Caki2 (cell line): ENCODE measurements around the gene NTM. TPM values are rescaled to one million over a fixed set of nuclear protein-coding genes. Genes with fewer than 3 reads are reported as not detected.
A peak's percentile ranks its signal among the peaks of the same experiment; 100 is the strongest.

Experiments used
- DNase-seq: peaks from one replicate; pipeline ENCODE4 v3.0.0-alpha.2; 2015; ENCODE audit warnings: low read depth
- in situ Hi-C: cut with HindIII; loops from 2 replicates; pipeline ENCODE4 v1.10.0; 2016; ENCODE audit warnings: low sequenced_read_pairs, low pct_unique_long_range_greater_than_20kb, mixed read lengths
- total RNA-seq: library from RNA; depleted of rRNA; stranded (reverse); fragments of >200 nt; shearing (Covaris generic); gene quantifications from 2 replicates; pipeline ENCODE4 v1.2.3, GENCODE V29; 2014; ENCODE audit warnings: low replicate concordance

Gene NTM
- total RNA-seq, 1 experiment from 2014 or later = not detected

DNA sequence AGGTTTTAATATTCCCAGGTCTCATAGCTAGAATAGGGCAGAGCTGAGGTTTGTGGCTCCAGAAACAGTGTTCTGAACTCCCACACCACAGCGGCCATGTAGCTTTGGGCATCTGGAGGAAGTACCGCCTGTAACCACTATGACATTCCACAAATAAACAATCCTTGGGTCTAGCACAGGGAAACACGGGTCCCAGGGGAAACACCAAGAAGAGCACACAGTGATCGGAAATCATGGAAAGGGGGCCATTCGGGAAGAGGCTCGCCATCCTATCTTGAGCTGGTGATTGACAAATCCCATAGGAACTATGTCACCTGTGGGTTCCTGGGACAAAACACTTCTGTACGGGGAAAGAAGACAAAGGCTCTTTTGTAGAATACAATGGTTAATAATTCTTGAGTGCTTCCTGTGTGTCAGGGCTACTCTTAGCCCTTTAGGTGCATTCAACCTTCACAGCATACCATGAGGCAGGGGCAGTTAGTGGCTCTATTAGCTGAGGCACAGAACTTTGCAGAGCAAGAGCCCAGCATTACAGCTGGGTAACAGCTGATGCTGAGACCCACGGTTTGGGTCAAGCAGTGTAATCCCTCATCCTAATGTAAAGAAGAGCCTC, 514.2 kb downstream of the NTM start:
- peak; percentile 14 for DNase-seq
- in situ Hi-C loops = no loop called here

GRCh38 chr11:131885431-131885830, 515.0 kb downstream of the NTM start:
- in situ Hi-C loops = no loop called here
- no peak for DNase-seq

GRCh38 chr11:131886201-131886600, 515.8 kb downstream of the NTM start:
- in situ Hi-C loops = no loop called here
- DNase-seq = no peak

- DNase-seq = no peak
- in situ Hi-C loops = no loop called here
Measured at GRCh38 chr11:131888230-131888855, 517.9 kb downstream of the NTM start.

- in situ Hi-C loops = no loop called here
Measured at GRCh38 chr11:131889146-131889577, 518.7 kb downstream of the NTM start.

DNA sequence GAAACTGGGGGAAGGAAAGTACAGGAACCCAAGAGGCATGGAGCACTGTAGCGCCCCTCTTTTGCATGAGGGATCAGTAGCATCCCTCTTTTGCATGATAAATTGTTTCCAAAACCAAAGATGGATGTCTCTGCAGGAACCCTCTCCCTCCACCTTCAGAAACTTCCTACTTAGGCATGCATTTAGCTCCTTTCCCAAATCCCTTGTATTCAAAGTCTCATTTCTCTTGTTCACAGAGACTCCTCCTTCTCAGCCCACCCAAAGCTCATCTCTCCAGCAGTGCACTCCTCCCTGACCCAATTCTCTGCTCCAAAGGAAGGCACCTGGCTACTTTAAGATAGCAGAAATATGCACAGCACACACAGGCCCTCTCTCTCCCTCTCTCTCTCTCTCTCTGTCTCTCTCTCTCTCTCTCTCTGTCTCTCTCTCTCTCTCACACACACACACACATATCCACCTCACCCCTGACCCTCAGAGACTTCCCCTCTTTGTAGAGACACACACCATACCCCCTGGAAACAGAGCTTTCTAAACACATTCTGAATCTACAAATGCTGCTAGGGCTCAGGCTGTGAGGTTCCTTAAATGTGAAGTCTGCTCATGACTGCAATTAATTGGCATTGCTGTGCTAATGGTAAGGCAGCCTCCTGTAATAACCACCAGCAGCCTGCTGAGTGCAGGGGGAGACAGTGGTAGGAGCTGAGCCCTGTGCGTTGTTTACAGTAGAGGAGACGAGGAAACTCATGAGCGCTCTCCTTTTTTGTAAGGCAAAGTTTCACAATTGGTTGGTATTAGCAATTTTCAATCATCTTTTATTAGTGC, 519.6 kb downstream of the NTM start:
- DNase-seq = no peak
- in situ Hi-C loops = no loop called here

More at GRCh38 chr11:131889146-131889577, 518.7 kb downstream of the NTM start:
- DNase-seq = peak; percentile 29

DNA sequence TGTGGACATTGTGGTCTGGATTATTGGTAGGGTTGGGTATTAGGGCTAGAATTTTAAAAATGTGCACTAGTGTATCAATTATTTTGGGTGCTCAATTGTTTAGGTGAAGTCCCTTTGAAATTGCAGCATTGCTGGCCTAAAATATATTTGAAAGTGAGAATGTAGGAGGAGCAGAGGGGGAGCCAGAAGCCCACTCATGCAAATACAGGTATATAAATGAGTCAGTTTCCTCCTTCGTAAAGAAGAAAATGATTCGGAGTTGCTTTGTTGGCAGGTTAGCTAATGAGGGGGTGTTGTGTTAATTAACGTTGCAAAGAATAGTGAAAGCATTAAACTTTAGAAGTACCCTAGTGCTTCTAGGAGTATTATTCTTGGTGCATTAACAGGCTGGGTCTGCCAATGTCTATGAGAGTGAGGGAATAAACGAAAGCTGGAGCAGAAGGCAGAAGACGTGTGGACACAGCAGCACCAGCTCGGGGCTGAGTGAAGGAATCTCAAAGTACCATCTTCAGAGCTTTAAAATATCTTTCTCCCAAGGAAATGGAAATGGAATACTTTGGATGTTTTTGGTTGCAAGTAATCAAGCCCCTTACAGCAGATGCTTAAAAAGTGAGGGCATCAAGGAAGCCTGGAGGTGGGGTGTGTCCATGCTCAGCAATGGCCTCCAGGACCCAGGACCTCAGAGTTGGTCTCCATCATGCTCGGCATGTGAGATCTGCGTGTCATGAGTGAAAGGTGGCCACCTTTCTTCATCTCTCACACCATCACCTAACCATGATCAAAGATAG, 522.9 kb downstream of the NTM start:
- in situ Hi-C loops = no loop called here
- DNase-seq = no peak

- DNase-seq = no peak
- in situ Hi-C loops = no loop called here
Measured at GRCh38 chr11:131893988-131894387, 523.6 kb downstream of the NTM start.

GRCh38 chr11:131894615-131895544, 524.5 kb downstream of the NTM start:
- no peak for DNase-seq
- in situ Hi-C loops = no loop called here

DNA sequence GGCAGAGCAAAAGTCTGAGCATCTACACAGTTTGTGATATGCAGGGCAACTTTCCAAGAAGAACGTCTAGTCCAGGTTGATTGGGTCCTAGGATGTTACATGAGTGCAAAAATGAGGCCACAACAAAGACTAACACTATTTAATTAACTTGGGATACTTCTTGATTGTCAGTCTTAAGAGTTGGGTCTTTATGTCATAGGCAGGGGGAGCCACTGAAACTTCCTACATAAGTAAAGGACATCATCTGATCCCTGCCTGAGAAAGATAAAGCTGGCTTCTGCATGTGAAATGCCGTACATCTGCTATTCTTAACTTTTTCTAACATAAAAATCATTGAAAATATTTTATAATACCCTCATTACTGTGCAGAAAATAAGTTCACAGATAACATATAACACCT, 525.5 kb downstream of the NTM start:
- in situ Hi-C loops = no loop called here

GRCh38 chr11:131896978-131897615, 526.7 kb downstream of the NTM start:
- no peak for DNase-seq
- in situ Hi-C loops = no loop called here

More for the DNA sequence above, 525.5 kb downstream of the NTM start:
- DNase-seq = no peak

DNA sequence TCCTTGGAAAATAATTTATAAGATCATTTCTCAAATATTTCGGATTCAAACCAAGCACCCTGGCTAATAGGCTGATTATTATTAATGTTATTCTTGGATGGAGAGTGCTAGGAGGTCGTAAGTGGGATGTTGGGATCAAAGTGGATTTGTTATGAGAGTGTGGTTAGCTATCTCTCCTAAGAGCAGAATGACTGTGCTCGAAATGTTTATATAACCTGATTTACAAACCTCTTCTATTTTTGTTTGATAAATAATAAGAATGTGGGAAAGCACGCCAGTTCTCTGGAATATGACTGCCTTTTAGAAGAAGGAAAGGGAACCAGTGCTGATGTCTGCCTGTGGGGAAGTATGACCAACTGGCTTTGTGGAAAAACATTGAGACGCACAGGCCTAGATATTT, 527.5 kb downstream of the NTM start:
- in situ Hi-C loops = no loop called here
- no peak for DNase-seq

DNA sequence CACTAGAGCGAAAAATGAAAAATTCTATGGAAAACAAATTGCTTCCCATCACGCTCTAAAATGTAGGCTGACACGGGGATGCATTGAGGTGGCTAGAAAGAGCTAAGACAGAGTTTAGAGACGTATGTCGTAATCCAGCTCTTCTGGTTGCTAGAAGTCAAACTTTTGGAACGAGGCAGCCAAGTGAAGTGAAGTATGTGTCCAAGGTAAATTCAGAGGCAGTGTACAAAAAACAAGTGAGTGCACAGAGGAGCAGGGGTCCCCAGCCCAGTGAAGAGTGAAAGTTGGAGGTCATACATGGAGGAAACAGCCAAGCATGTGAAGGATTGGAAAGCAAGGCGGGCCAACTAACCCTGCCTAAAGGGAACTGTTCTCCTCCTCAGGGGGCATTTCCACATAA, 528.5 kb downstream of the NTM start:
- in situ Hi-C loops = no loop called here
- DNase-seq = no peak

- in situ Hi-C loops = no loop called here
- DNase-seq = no peak
Measured at GRCh38 chr11:131899950-131900580, 529.6 kb downstream of the NTM start.

DNA sequence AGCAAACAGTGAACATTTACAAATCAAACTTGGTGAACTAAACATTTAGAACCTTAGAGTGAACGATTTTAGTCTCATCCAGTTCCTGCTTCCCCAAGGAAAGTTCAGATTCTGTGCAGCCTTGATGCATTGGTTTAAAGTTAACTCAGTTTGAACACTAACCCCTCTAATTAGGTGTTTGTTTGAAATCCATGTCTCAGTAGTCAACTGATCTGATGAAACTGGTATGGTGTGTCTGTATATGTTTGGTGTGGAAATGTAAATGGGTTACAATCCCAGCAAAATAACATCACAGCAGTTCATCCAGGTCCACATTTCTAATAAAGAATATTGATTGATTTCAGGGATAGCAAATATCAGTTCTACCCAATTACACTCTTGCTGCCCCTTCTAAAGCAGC, 532.0 kb downstream of the NTM start:
- in situ Hi-C loops = no loop called here
- no peak for DNase-seq

DNA sequence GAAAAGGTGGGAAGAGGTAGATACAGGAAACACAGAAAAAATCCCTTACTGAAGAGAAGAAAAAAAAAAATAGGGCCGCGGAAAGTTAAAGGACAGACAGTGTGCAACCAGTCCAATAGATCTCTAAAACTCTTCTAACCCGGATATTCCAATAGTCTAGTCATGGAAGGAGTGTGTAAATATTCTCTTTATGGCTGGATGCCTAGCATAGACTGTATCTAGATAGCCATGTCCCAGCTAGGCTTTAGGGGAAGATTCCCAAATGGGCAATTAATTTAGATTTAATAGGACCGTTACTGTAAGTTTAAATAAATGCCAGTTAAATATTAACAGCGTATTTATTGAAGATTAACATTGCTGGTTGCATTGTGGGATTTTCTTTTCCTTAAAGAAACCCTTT, 532.7 kb downstream of the NTM start:
- in situ Hi-C loops = no loop called here

GRCh38 chr11:131904756-131905155, 534.3 kb downstream of the NTM start:
- in situ Hi-C loops = no loop called here
- DNase-seq = no peak

More for the DNA sequence above, 532.7 kb downstream of the NTM start:
- no peak for DNase-seq
